ENCODE results near the gene PDGFRA.

The PDGFRA gene

DNA sequence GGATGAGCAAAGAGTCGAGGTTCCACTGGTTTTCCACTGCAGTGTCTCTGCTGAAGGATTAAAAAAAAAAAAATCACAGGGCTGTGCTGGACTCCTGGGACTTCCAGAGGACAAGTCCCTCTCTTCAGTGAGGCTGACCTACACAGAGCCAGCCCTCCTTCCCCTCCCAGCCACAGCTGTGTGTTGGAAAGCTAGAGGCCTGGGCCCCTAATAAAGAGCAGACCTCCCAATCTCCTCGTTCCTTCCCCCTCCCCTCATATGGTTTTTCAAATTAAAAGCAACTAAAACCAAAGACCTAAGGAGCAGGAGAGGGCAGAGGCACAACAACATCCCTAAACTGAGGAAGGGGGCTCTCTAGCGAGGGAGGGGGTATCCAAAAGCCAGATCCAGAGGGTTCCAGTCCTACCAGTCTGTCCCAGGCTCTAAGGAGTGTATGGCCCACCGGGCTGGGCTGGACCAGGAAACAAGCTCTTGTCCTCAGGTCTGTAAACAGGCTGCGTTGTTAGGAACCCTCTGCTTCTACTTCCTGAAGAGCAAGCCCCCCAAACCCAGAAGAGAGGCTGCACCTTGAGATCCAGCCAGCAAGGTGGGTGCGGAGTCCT lies 4.0 kb upstream of the PDGFRA start:
- H4K20me1 ChIP-seq (ENCODE audit: insufficient read depth, low read length) = no peaks in the 10 kb centered on the region
- peaks cover 37% of the 10 kb centered on the region for H3K27me3 ChIP-seq (replicated peaks; ENCODE audit: insufficient read depth, low read length)
- H3K4me3 ChIP-seq (ENCODE audit: low read length) = no peak overlapping the region

GRCh38 chr4:54225598-54226403 lies 3.3 kb upstream of the PDGFRA start:
- no peak for DNase-seq
- Histone ChIP-seq H3K9me3 (replicated peaks; ENCODE audit: insufficient read depth, low read length) (no peaks in the 10 kb centered on the region), H2AFZ (ENCODE audit: low read length) (no peak overlapping the region), H3F3A (ENCODE audit: insufficient read depth, low read length) (no peaks in the 10 kb centered on the region), H3K27ac (ENCODE audit: low read length) (no peak overlapping the region), H3K4me1 (ENCODE audit: low read length) (0 out of 2 replicates have a peak, but pooled peaks cover 3% of the 10 kb centered on the region), H3K9me2 (replicated peaks; ENCODE audit: insufficient read depth, low read length) (no peaks in the 10 kb centered on the region), H3K27me3 (replicated peaks; ENCODE audit: insufficient read depth, low read length) (peaks cover 44% of the 10 kb centered on the region), H3K79me2 (ENCODE audit: low read length) (no peaks in the 10 kb centered on the region), H4K20me1 (ENCODE audit: insufficient read depth, low read length) (no peaks in the 10 kb centered on the region), H3K4me3 (ENCODE audit: low read length) (no peak overlapping the region), H3K4me2 (ENCODE audit: low read depth, low read length) (no peak overlapping the region), H3K9ac (ENCODE audit: low read length) (no peak overlapping the region), H3K36me3 (replicated peaks; ENCODE audit: insufficient read depth, low read length) (no peaks in the 10 kb centered on the region)
- TF ChIP-seq, protein P1, sequence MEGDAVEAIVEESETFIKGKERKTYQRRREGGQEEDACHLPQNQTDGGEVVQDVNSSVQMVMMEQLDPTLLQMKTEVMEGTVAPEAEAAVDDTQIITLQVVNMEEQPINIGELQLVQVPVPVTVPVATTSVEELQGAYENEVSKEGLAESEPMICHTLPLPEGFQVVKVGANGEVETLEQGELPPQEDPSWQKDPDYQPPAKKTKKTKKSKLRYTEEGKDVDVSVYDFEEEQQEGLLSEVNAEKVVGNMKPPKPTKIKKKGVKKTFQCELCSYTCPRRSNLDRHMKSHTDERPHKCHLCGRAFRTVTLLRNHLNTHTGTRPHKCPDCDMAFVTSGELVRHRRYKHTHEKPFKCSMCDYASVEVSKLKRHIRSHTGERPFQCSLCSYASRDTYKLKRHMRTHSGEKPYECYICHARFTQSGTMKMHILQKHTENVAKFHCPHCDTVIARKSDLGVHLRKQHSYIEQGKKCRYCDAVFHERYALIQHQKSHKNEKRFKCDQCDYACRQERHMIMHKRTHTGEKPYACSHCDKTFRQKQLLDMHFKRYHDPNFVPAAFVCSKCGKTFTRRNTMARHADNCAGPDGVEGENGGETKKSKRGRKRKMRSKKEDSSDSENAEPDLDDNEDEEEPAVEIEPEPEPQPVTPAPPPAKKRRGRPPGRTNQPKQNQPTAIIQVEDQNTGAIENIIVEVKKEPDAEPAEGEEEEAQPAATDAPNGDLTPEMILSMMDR (IDR thresholded peaks at IDR 0.05; ENCODE audit: low read length) = no peak
- TF ChIP-seq EZH2phosphoT487 (IDR thresholded peaks at IDR 0.05; ENCODE audit: low read length) (no peak), EZH2 (optimal IDR thresholded peaks at IDR 0.05; ENCODE audit: low read depth, low read length) (no peak)

More for the DNA sequence above, 4.0 kb upstream of the PDGFRA start:
- Histone ChIP-seq H3K79me2 (ENCODE audit: low read length) (no peaks in the 10 kb centered on the region), H3K9ac (ENCODE audit: low read length) (no peak overlapping the region), H3K27ac (ENCODE audit: low read length) (no peak overlapping the region), H3K9me3 (replicated peaks; ENCODE audit: insufficient read depth, low read length) (no peaks in the 10 kb centered on the region), H3K36me3 (replicated peaks; ENCODE audit: insufficient read depth, low read length) (no peaks in the 10 kb centered on the region), H3K4me1 (ENCODE audit: low read length) (0 out of 2 replicates have a peak, but pooled peaks cover 3% of the 10 kb centered on the region), H3K4me2 (ENCODE audit: low read depth, low read length) (no peak overlapping the region), H3F3A (ENCODE audit: insufficient read depth, low read length) (no peaks in the 10 kb centered on the region), H2AFZ (ENCODE audit: low read length) (no peak overlapping the region), H3K9me2 (replicated peaks; ENCODE audit: insufficient read depth, low read length) (no peaks in the 10 kb centered on the region)
- no peak for DNase-seq
- TF ChIP-seq EZH2phosphoT487 (IDR thresholded peaks at IDR 0.05; ENCODE audit: low read length) (no peak), EZH2 (optimal IDR thresholded peaks at IDR 0.05; ENCODE audit: low read depth, low read length) (no peak)
- TF ChIP-seq, protein P1 (IDR thresholded peaks at IDR 0.05; ENCODE audit: low read length) = no peak

GRCh38 chr4:54226404-54227255 lies 2.5 kb upstream of the PDGFRA start:
- Histone ChIP-seq H3K36me3 (replicated peaks; ENCODE audit: insufficient read depth, low read length) (no peaks in the 10 kb centered on the region), H3K27me3 (replicated peaks; ENCODE audit: insufficient read depth, low read length) (peaks cover 52% of the 10 kb centered on the region), H3K9me2 (replicated peaks; ENCODE audit: insufficient read depth, low read length) (no peaks in the 10 kb centered on the region), H4K20me1 (ENCODE audit: insufficient read depth, low read length) (no peaks in the 10 kb centered on the region), H3K4me2 (ENCODE audit: low read depth, low read length) (peak overlapping the region; percentile 84; the same call in 1 of the 2 replicates), H3K4me1 (ENCODE audit: low read length) (0 out of 2 replicates have a peak, but pooled peaks cover 3% of the 10 kb centered on the region), H3K27ac (ENCODE audit: low read length) (no peak overlapping the region), H3F3A (ENCODE audit: insufficient read depth, low read length) (no peaks in the 10 kb centered on the region), H3K79me2 (ENCODE audit: low read length) (no peaks in the 10 kb centered on the region), H3K4me3 (ENCODE audit: low read length) (no peak overlapping the region), H3K9ac (ENCODE audit: low read length) (no peak overlapping the region), H3K9me3 (replicated peaks; ENCODE audit: insufficient read depth, low read length) (no peaks in the 10 kb centered on the region), H2AFZ (ENCODE audit: low read length) (no peak overlapping the region)
- DNase-seq = no peak
- no peak for TF ChIP-seq EZH2phosphoT487 (IDR thresholded peaks at IDR 0.05; ENCODE audit: low read length)

Data from MM.1S (cell line).